GM19193 (cell line): ENCODE measurements around the gene GK2.

ENCODE experiments used
- POLR2A ChIP-seq: IDR thresholded peaks from 4 replicates; pipeline ENCODE4 v1.6.1; 2011; ENCODE audit not compliant: insufficient read depth, insufficient read length; ENCODE audit errors: extremely low read depth

Gene GK2

DNA sequence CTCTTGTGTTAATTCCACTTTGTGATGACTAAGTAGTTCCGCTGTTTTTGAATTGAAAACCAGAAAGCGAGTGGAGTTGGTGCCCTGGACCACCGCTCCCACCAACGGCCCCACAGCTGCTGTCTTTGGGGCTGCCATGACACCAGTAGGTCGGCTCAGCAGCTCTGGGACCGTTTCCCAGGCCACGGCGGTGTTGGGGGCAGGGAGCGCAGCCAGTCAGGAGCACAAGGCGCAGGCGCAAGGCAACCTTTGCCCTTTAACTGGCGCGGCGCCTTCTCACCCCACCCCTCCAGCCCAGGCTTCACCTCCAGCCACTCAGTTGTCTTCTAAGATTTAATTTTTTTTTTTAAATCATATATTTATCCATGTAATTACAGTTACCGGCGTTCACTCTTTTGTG, at the start of gene GK2:
GK2 (minus strand) TSS at position 166 of the 400 bp plus-strand sequence; CDS start at position 138, 28 bp downstream.
- no peak for TF ChIP-seq POLR2A

DNA sequence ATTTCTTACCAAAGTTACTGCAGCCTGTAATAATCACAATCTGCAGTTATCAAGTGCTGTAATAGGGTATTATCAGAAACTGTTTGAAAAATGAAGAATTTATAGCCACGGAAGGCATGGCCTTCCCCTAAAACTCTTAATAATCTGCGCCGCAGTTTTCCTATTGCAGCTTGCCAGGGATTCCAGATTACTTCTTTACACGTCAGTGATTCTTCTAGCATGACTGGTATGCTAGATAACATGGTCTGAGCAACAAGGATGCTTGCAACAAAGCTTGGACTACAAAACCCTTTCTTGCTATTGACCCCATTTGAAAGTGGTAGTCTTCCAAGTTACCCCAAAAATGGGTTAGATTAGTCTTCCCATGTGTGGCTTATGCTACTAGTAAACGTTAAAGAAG, 47.2 kb upstream of the GK2 start:
- TF ChIP-seq POLR2A = no peak

DNA sequence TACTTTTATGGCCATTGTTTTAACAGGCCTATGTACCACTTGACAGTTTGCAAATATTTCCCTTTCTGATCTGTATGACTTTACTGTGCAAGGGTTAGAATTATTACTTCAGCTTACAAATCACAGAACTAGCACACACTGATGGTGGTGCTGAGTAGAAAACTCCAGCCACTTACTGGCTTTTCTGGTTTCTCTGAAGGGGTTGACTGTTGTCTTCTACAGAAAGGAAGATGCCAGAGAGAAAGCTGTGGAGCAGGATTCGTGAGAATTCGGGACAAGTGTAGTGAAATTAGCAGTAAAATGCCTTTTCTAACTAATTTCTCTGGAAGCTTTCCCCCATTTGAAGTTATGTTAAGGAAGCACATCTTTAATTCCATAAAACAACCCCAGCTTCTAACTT, 46.6 kb upstream of the GK2 start:
- TF ChIP-seq POLR2A = no peak

GRCh38 chr4:79450053-79450452, 42.0 kb upstream of the GK2 start:
- no peak for TF ChIP-seq POLR2A

- no peak for TF ChIP-seq POLR2A
These were observed 38.1 kb upstream of the GK2 start for GRCh38 chr4:79446145-79446544.

DNA sequence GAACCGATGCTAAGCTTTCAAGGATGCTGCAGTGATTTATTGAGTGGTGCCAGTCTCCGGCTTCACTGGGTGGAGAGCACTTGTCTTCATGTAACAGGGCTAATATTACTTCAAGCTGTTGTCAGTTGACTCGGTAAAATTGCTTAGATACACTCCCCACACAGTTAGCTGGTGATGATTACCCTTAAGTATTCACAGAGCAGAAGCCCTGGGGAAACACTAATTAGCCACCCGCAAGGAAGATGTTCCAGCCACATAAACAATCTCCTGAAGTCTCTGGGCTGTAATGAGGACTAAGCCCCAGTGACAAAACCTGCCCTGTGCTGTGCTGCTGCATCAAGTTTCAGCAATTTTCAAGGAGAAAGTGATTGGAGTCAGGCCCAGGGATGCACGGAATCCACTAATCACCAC, 37.3 kb upstream of the GK2 start:
- no peak for TF ChIP-seq POLR2A

DNA sequence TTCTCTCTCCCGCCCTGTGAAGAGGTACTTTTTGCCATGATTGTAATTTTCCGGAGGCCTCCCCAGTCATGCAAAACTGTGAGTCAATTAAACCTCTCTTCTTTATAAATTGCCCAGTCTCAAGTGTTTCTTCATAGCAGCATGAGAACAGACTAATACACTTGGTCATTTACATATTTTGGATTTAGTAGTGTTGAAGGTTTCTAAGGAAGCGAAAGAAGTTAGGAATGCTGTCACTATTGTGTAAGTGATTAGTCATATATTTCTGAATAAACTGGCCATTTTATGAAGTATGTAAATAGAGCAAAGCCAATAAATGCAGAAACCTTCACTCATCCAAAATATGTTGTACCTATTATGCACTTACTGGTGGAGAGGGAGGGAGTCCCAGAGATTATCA, 34.4 kb upstream of the GK2 start:
- no peak for TF ChIP-seq POLR2A

DNA sequence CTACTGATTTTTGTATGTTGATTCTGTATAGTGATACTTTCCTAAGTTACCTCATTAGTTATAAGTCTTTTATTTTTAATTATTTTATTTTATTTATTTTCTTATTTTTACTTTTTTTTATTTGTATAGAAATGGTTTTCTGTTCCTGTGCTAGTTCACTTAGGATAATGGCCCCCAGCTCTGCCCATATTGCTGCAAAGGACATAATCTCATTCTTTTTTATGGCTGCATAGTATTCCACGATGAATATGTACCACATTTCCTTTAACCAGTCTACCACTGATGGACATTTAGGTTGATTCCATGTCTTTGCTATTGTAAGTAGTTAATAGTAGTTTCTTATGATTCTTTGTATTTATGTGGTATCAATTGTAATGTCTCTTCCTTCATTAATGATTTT, 31.5 kb upstream of the GK2 start:
- TF ChIP-seq POLR2A = no peak

DNA sequence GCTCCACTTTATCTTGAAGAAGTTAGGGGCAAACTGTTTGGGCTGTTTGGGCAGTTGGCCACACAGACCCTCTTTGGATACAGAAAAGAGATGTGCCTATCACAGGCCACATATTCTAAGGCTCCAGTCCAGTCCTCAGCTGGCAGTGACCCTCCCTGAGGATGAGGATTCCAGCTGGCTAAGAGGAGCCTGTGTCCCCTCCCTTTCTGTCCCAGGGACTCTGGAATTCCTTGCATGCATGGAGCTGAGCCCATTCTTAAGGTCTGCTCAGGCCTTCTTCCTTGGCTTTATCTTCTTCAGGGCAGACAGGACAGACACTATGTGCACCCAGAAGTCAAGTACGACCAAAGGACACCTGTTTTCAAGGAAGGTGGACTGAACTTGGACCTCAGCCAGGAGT, 23.8 kb upstream of the GK2 start:
- TF ChIP-seq POLR2A = no peak

DNA sequence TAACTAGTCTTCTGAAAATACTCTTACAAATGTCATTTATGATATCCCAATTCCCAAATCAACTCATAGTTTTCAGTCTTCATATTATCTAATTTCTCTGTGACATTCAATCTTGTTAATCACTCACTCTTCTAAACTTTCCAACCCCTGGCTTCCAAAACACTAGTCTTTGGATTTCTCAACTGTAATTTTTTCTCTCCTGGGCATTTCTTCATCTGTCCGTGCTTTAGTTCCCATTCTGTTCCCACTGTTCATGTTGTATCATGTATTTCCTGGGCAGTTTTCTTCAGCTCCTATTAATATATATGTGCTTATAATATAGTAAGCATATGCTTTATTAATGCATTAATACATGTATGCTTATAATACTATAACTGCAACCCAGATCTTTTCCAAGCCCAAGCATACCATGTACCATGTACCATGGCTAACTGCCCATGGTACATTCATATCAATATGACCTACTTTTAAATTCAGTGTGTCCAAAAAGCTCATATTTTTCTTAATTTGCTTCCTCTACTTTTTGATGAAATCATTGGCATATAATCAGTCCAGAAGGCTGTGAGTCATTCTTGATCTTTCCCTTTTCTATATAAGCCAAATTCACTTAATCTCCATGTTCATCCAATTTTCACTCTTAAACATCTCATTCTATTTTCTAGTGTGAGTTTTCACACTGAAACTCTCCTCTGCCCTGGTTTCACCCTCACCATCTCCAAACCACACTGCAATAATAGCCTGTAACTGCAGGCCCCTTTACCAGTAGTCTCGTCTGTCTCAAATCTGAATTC, 21.3 kb upstream of the GK2 start:
- TF ChIP-seq POLR2A = no peak

DNA sequence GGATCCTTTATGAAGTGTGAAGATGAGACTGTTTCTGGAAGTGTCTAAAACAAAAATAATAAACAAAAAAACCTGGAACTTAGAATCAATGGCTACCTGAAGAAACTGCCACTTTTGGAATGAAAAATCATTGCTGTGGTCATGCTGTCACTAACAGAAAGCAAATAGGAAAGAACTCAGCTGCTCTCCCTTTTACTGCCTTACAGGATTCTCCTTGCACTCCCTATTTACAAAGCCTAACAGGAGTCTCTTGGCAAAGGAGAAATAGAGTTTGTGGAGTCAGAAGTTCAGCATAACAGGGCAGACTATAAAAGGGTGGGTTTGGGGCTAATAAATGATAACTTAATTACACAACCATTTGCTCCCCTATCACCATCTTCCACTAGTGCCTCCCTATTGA, 19.0 kb upstream of the GK2 start:
- TF ChIP-seq POLR2A = no peak

- TF ChIP-seq POLR2A = no peak
These were observed 17.6 kb upstream of the GK2 start for GRCh38 chr4:79425586-79425985.

DNA sequence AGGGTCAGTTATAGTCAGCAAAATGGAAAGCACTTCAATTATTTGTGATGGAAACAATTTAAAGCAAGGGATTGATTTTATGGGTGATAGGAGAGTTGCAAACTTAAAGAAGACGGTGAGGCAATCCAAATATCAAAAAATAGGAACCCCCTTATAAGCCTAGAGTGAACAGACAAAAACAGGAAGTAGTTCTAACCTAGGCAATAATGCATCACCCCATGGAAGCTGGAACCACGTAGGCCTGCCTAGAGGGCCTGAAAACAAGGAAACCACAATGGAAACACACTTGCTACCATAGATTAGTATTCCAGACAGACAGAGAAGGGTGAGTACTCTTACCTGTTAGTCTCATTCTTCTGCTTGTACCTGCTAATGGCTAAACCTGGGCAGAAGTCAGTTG, 13.5 kb upstream of the GK2 start:
- no peak for TF ChIP-seq POLR2A

GRCh38 chr4:79413886-79414285, 5.9 kb upstream of the GK2 start:
- TF ChIP-seq POLR2A = no peak

- TF ChIP-seq POLR2A = no peak
These were observed 5.2 kb upstream of the GK2 start for GRCh38 chr4:79413032-79413885.

DNA sequence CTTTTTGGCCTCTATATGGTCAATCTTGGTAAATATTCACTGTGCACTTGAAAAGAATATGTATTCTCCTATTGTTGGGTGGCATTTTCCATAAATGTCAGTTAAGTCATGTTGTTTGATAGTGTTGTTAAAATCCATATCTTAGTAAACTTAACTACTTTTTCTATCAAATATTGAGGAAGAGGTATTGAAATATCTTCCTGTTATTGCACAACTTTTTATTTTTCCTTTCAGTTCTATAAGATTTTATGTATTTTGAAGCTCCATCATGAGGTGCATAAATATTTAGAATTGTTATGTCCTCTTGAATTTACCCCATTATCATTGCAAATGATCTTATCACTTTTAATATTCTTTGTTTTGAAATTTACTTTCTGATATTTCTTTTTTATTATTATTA, 3.4 kb downstream of the GK2 start:
- TF ChIP-seq POLR2A = no peak
